Smooth muscle cell (in vitro differentiated cells): ENCODE measurements around the gene DAAM2. TPM values are rescaled to one million over a fixed set of nuclear protein-coding genes. Genes with fewer than 3 reads are reported as not detected.

Experiments
- DNase-seq: peaks from one replicate; lab custom pipeline; 2025; ENCODE audit not compliant: unreplicated experiment; lab: John Stamatoyannopoulos, UW
- H2AFZ ChIP-seq: fragments of 200-600 bp; sonication (generic); 2 replicates; pipeline ENCODE4 v1.6.0; 2016; ENCODE audit warnings: antibody characterized with exemption, low read depth, mild to moderate bottlenecking
- H3F3A ChIP-seq: fragments of 200-600 bp; sonication (generic); 2 replicates; pipeline ENCODE4 v1.6.0; 2017; ENCODE audit warnings: antibody characterized with exemption, low read depth
- H3K27ac ChIP-seq: fragments of 200-600 bp; sonication (generic); 2 replicates; pipeline ENCODE4 v1.5.1; 2016; ENCODE audit warnings: low read depth, mild to moderate bottlenecking
- H3K27me3 ChIP-seq: fragments of 200-600 bp; sonication (generic); 2 replicates; pipeline ENCODE4 v1.6.1; 2016; ENCODE audit warnings: low read depth, mild to moderate bottlenecking
- H3K36me3 ChIP-seq: fragments of 200-600 bp; sonication (generic); 2 replicates; pipeline ENCODE4 v1.5.1; 2016; ENCODE audit warnings: low read depth
- H3K4me1 ChIP-seq: fragments of 200-600 bp; sonication (generic); 2 replicates; pipeline ENCODE4 v1.5.1; 2016; ENCODE audit warnings: low read depth
- H3K4me2 ChIP-seq: fragments of 200-600 bp; sonication (generic); 2 replicates; pipeline ENCODE4 v1.6.0; 2016; ENCODE audit warnings: mild to moderate bottlenecking
- H3K4me3 ChIP-seq: fragments of 200-600 bp; sonication (generic); 2 replicates; pipeline ENCODE4 v1.5.1; 2016; ENCODE audit warnings: mild to moderate bottlenecking
- H3K79me2 ChIP-seq: fragments of 200-600 bp; sonication (generic); 2 replicates; pipeline ENCODE4 v1.6.0; 2016; ENCODE audit warnings: low read depth, mild to moderate bottlenecking
- H3K9ac ChIP-seq: fragments of 200-600 bp; sonication (generic); 2 replicates; pipeline ENCODE4 v1.6.0; 2016; ENCODE audit warnings: low read depth
- H3K9me3 ChIP-seq: fragments of 200-600 bp; sonication (generic); replicated peaks from 2 replicates; pipeline ENCODE4 v1.5.1; 2016; ENCODE audit warnings: low read depth
- H4K20me1 ChIP-seq: fragments of 200-600 bp; sonication (generic); 2 replicates; pipeline ENCODE4 v1.6.0; 2016; ENCODE audit warnings: low read depth
- CTCF ChIP-seq: fragments of 200-600 bp; sonication (generic); IDR thresholded peaks from 2 replicates; pipeline ENCODE4 v1.5.1; 2017; ENCODE audit warnings: borderline replicate concordance, mild to moderate bottlenecking, antibody characterized with exemption; ENCODE audit not compliant: insufficient read depth, poor library complexity, severe bottlenecking
- WGBS: methylation state at CpG from one replicate; pipeline ENCODE4 v1.1.7; 2016; ENCODE audit warnings: low lambda C conversion rate; 5-methylcytosine and 5-hydroxymethylcytosine counted together
- polyA plus RNA-seq: library from polyadenylated mRNA; unstranded; fragments of >200 nt; fragmentation: Nextera tagmentation; extraction: Ambion mirVana; gene quantifications from 2 replicates; pipeline ENCODE4 v1.2.1, GENCODE V29; 2016
- total RNA-seq: library from RNA; depleted of rRNA; stranded (reverse); fragments of >200 nt; gene quantifications from 2 replicates; pipeline ENCODE4 v1.2.3, GENCODE V29; 2014

Gene DAAM2
- total and polyA plus RNA-seq, 2 experiments from 2014 or later: 26.5 to 29.8 TPM

- no peaks in the 10 kb centered on the region for H3K27me3 ChIP-seq
- no peaks in the 10 kb centered on the region for H4K20me1 ChIP-seq
- H2AFZ ChIP-seq: no peak overlapping the region
- DNase-seq: no peak
- H3K9ac ChIP-seq: no peak overlapping the region
- H3K4me2 ChIP-seq: no peak overlapping the region
- no peak overlapping the region for H3K4me3 ChIP-seq
- no peaks in the 10 kb centered on the region for H3K36me3 ChIP-seq
- H3K79me2 ChIP-seq: no peaks in the 10 kb centered on the region
- H3F3A ChIP-seq: no peaks in the 10 kb centered on the region
- WGBS: 93% methylated on average over 2 of the region's 2 CpGs
- H3K4me1 ChIP-seq: peaks cover 6% of the 10 kb centered on the region
- no peak overlapping the region for H3K27ac ChIP-seq
- TF ChIP-seq CTCF: no peak
- no peaks in the 10 kb centered on the region for H3K9me3 ChIP-seq
Measured at GRCh38 chr6:39935241-39935640, 143.1 kb downstream of the DAAM2 start.

GRCh38 chr6:39936857-39937256, 144.7 kb downstream of the DAAM2 start:
- 88% methylated on average over 1 of the region's 1 CpG for WGBS
- Histone ChIP-seq H3K27ac (no peak overlapping the region), H3K4me2 (no peak overlapping the region), H3K9me3 (no peaks in the 10 kb centered on the region), H3K27me3 (no peaks in the 10 kb centered on the region), H3K4me1 (peaks cover 6% of the 10 kb centered on the region), H3K79me2 (no peaks in the 10 kb centered on the region), H3F3A (no peaks in the 10 kb centered on the region), H3K9ac (no peak overlapping the region), H3K36me3 (no peaks in the 10 kb centered on the region), H3K4me3 (no peak overlapping the region), H4K20me1 (no peaks in the 10 kb centered on the region), H2AFZ (no peak overlapping the region)
- no peak for TF ChIP-seq CTCF
- DNase-seq: no peak

GRCh38 chr6:39937686-39938333, 145.6 kb downstream of the DAAM2 start:
- Histone ChIP-seq H3K27me3 (no peaks in the 10 kb centered on the region), H3K4me1 (peaks cover 6% of the 10 kb centered on the region), H4K20me1 (no peaks in the 10 kb centered on the region), H3K79me2 (no peaks in the 10 kb centered on the region), H3K27ac (no peak overlapping the region), H2AFZ (no peak overlapping the region), H3F3A (no peaks in the 10 kb centered on the region), H3K9ac (no peak overlapping the region), H3K9me3 (no peaks in the 10 kb centered on the region), H3K4me2 (no peak overlapping the region), H3K36me3 (no peaks in the 10 kb centered on the region), H3K4me3 (no peak overlapping the region)
- DNase-seq: no peak
- 98% methylated on average over 3 of the region's 3 CpGs for WGBS
- TF ChIP-seq CTCF: no peak
